Stimulated activated effector memory CD8-positive, alpha-beta T cell treated with anti-CD3 and anti-CD28 coated beads, Interleukin-12 subunit alpha, Interleukin-12 subunit beta, amount 100 ng/mL, for 72 hours (primary cell): Measurements from ENCODE around the gene CLSTN2.

ENCODE experiments used
- ATAC-seq: fragments of 150-1000 bp; cut with Tn5 transposase; 2 replicates; pipeline ENCODE4 v1.10.0; 2021
- DNase-seq, 2 donors: peaks; one replicate each; pipeline ENCODE4 v3.0.0; 2021 to 2022; ENCODE audit warnings: low spot score in 2 of 2
- H3K27ac Mint-ChIP-seq: one replicate; pipeline ENCODE4 v1.8.0; 2022; ENCODE audit warnings: mild to moderate bottlenecking, mixed read lengths
- H3K36me3 Mint-ChIP-seq: one replicate; pipeline ENCODE4 v1.8.0; 2022; ENCODE audit warnings: mild to moderate bottlenecking, mixed read lengths
- H3K4me1 Mint-ChIP-seq: one replicate; pipeline ENCODE4 v1.8.0; 2022; ENCODE audit warnings: mixed read lengths
- H3K4me3 Mint-ChIP-seq: one replicate; pipeline ENCODE4 v1.8.0; 2022; ENCODE audit warnings: mild to moderate bottlenecking, mixed read lengths
- H3K9me3 Mint-ChIP-seq: one replicate; pipeline ENCODE4 v1.8.0; 2022; ENCODE audit warnings: mixed read lengths

The CLSTN2 gene

GRCh38 chr3:139935866-139936817, 1.2 kb downstream of the CLSTN2 start:
- DNase-seq = no peak
- H3K36me3 Mint-ChIP-seq = no peaks in the 10 kb centered on the region
- no peak overlapping the region for H3K4me3 Mint-ChIP-seq
- no peaks in the 10 kb centered on the region for H3K9me3 Mint-ChIP-seq
- H3K4me1 Mint-ChIP-seq = no peaks in the 10 kb centered on the region
- ATAC-seq = no peak
- H3K27ac Mint-ChIP-seq = no peak overlapping the region

DNA sequence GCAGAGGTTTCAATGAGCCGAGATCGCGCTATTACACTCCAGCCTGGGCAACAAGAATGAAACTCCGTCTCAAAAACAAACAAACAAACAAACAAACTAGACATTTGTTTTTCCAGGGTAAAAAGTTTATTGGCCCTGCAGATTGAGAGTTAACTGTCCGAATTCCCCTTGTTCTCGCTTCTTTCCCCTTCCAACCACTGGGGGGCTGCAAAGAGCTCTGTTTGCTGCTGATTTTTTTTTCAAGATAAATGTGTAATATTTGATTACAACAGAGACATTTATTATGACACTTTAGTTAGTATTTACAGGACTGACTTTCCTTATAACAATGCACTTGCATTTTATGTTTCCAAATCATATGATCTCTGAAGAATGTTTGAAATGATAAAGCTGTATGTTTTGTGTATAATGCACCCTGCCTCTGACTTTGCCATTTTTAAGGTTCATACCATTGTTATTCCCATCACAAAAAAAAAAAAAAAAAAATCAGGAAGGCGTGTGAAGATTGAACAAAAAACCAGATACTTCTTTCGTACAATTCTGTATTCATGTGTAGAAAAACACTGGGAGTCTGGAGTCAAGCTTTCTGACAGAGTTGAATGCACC, 2.8 kb downstream of the CLSTN2 start:
- ATAC-seq (no peak), DNase-seq (no peak)
- no peak overlapping the region for H3K4me3 Mint-ChIP-seq
- H3K27ac Mint-ChIP-seq = no peak overlapping the region
- no peaks in the 10 kb centered on the region for H3K9me3 Mint-ChIP-seq
- H3K36me3 Mint-ChIP-seq = no peaks in the 10 kb centered on the region
- H3K4me1 Mint-ChIP-seq = no peaks in the 10 kb centered on the region

DNA sequence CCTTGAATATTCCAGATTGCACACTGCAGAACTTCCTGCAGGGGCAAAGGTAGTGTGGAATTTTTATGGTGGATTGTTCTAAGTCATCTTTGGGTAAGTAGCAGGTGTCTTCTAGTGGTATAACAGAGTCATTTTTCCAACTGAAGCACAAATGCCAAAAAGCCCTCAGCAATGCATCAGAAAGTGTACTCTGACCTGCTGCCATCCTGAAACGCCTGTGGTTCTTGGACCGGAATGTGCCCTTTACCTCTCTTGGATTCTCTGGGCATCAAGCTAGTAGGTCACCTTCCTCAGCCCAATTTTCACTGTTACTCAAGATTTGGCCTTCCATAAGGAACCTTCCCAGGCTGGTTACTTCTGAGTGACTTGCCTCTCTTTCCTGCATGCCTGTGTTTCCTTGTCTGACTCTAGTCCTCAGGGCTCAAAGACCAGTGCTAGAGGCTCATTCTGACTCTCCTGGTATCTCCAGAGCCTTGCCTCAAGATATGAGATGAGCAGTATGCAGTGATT, 4.8 kb downstream of the CLSTN2 start:
- Mint-ChIP-seq H3K4me1 (no peaks in the 10 kb centered on the region), H3K9me3 (peaks cover 3% of the 10 kb centered on the region), H3K27ac (no peak overlapping the region), H3K36me3 (no peaks in the 10 kb centered on the region), H3K4me3 (no peak overlapping the region)
- DNase-seq = no peak
- no peak for ATAC-seq

DNA sequence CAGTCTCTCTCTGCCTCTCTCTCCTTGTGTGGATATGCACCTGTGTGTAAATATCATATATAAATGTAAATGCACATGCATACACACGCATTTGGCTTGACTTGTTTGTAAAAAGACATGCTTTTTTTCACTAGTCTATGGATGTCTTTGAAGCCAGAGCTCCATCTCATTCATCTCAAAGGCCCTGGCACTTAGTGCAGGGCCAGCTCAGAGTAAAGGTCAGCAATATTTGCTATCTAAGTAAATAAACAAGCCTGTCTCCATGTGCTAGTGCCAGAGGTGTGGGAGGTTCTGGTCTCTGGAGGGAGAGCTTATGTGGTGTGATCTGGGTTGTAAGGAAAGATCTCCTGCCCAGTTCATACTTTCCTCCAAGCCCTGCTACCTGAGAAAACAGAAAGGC, 5.6 kb downstream of the CLSTN2 start:
- H3K4me3 Mint-ChIP-seq = no peak overlapping the region
- no peak for ATAC-seq
- no peak overlapping the region for H3K27ac Mint-ChIP-seq
- no peak for DNase-seq
- H3K9me3 Mint-ChIP-seq = peaks cover 3% of the 10 kb centered on the region
- no peaks in the 10 kb centered on the region for H3K4me1 Mint-ChIP-seq
- no peaks in the 10 kb centered on the region for H3K36me3 Mint-ChIP-seq

- ATAC-seq = no peak
- peaks cover 3% of the 10 kb centered on the region for H3K9me3 Mint-ChIP-seq
Measured at GRCh38 chr3:139941580-139941979, 6.6 kb downstream of the CLSTN2 start.

DNA sequence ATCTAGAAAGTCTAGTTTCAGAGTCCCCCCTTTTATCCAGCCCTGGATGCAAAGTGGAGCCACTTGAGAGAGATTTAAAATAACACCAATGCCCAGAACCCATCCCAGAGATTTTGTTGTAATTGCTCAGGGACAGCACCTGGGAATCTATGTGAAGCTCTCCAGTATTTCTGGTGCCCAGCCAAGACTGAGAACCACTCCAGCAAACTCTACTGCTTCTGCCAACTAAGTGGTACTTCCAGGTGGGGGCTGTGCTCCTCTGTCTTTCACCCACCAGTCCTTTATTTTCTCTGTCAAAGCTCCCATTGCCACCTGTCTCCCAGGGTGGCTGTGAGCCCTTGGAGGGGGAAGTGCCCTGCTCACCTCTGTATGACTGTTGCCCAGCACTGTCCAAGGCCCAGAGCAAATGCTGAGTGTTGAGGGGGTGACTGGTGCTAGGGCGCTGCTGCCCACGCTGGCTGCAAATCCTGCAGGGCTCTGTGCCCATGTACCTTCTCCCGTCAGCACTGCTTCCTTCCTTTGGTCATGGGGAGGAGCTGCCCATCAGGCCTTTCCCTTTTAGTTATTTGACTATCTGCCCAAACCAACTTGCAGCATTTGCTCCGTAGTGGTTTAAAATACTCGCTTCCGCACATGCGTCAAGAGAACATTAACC, 9.4 kb downstream of the CLSTN2 start:
- DNase-seq (no peak), ATAC-seq (no peak)
- Mint-ChIP-seq H3K36me3 (no peaks in the 10 kb centered on the region), H3K9me3 (peaks cover 3% of the 10 kb centered on the region), H3K4me1 (no peaks in the 10 kb centered on the region), H3K4me3 (no peak overlapping the region), H3K27ac (no peak overlapping the region)

More at GRCh38 chr3:139941580-139941979, 6.6 kb downstream of the CLSTN2 start:
- Mint-ChIP-seq H3K4me3 (no peak overlapping the region), H3K4me1 (no peaks in the 10 kb centered on the region), H3K27ac (no peak overlapping the region), H3K36me3 (no peaks in the 10 kb centered on the region)
- no peak for DNase-seq

DNA sequence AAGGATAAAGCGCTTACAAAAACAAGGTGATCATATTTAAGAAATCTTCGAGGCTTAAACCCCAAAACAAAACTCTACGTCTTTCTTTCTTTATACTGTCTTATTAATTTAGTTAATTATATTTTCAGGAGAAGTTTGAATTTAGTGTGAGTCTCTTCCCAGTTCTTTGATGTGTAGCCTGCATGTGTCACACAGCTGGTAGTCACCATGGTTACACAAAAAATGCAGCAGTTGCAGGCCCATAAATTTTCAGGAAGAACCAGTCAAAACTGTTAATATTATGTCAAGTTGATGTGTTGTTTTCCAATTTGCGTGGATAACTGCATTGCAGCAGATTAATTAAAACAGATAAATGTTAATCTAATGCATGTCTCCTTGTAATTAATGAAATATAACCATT, 10.4 kb downstream of the CLSTN2 start:
- no peak for ATAC-seq
- Mint-ChIP-seq H3K9me3 (peaks cover 3% of the 10 kb centered on the region), H3K4me3 (no peak overlapping the region), H3K36me3 (no peaks in the 10 kb centered on the region), H3K4me1 (no peaks in the 10 kb centered on the region), H3K27ac (no peak overlapping the region)
- no peak for DNase-seq

DNA sequence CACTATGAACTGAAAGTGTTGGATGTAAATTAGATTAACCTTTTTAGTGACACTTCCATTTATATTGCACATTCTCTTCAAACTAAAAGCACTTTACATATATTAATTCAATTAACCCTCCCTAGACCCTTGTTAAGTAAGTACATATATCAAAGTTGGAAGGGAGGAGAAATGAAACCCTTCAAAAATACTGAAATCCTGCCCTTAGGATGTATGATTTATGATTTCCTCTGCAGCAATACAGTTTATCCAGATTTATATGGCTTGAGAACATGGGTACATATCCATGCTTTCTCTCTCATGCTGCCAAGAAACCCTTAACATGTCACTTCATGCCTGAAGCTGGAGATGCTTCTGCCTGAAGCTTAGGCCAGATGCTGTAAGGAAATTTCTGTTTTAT, 11.0 kb downstream of the CLSTN2 start:
- Mint-ChIP-seq H3K27ac (no peak overlapping the region), H3K9me3 (peaks cover 3% of the 10 kb centered on the region), H3K4me3 (no peak overlapping the region), H3K4me1 (no peaks in the 10 kb centered on the region), H3K36me3 (no peaks in the 10 kb centered on the region)
- DNase-seq (no peak), ATAC-seq (no peak)

GRCh38 chr3:139948467-139948866, 13.5 kb downstream of the CLSTN2 start:
- no peak overlapping the region for H3K27ac Mint-ChIP-seq
- ATAC-seq = no peak
- DNase-seq = no peak
- no peaks in the 10 kb centered on the region for H3K36me3 Mint-ChIP-seq
- H3K4me3 Mint-ChIP-seq = no peak overlapping the region
- no peaks in the 10 kb centered on the region for H3K4me1 Mint-ChIP-seq
- no peaks in the 10 kb centered on the region for H3K9me3 Mint-ChIP-seq

GRCh38 chr3:139948898-139949297, 13.9 kb downstream of the CLSTN2 start:
- no peaks in the 10 kb centered on the region for H3K4me1 Mint-ChIP-seq
- ATAC-seq = peak; percentile 11
- no peaks in the 10 kb centered on the region for H3K9me3 Mint-ChIP-seq
- H3K4me3 Mint-ChIP-seq = no peak overlapping the region
- H3K36me3 Mint-ChIP-seq = no peaks in the 10 kb centered on the region
- no peak overlapping the region for H3K27ac Mint-ChIP-seq
- no peak for DNase-seq

DNA sequence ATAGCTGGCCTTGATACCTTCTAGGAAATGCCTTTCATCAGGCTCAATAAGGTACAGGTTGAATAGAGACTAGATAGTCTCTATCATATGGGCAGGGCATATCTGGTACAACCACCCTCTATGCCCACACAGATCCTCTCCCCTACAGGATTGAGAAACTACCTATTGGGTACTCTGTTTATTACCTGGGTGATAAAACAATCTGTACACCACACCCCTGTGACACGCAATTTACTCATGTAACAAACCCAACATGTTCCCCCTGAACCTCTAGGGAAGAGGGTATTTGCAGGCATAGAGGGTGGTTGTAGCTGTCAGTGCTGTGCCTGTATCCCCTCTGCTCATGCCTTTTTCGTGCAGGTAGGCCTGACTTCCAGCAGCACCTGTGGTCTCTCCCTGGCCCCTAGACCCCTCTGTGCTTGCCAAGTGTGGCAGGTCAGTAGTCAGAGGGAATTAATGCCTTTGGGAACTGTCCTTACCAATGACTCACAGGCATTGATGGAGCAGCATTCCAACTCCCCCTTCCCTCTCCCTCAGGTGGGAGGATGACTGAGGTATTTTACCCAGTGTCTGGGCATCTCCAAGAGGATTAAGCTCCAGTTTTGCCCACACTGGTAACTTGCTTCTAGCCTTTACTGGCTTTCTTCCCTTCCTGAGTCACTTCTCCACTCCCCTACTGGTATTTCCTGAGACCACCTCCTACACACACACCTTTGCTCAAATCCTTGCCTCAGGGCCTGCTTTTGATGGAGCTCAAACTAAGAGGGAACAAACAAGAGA, 18.3 kb downstream of the CLSTN2 start:
- no peak overlapping the region for H3K4me3 Mint-ChIP-seq
- no peaks in the 10 kb centered on the region for H3K36me3 Mint-ChIP-seq
- no peaks in the 10 kb centered on the region for H3K9me3 Mint-ChIP-seq
- ATAC-seq = no peak
- no peak for DNase-seq
- H3K4me1 Mint-ChIP-seq = no peaks in the 10 kb centered on the region
- H3K27ac Mint-ChIP-seq = no peak overlapping the region

DNA sequence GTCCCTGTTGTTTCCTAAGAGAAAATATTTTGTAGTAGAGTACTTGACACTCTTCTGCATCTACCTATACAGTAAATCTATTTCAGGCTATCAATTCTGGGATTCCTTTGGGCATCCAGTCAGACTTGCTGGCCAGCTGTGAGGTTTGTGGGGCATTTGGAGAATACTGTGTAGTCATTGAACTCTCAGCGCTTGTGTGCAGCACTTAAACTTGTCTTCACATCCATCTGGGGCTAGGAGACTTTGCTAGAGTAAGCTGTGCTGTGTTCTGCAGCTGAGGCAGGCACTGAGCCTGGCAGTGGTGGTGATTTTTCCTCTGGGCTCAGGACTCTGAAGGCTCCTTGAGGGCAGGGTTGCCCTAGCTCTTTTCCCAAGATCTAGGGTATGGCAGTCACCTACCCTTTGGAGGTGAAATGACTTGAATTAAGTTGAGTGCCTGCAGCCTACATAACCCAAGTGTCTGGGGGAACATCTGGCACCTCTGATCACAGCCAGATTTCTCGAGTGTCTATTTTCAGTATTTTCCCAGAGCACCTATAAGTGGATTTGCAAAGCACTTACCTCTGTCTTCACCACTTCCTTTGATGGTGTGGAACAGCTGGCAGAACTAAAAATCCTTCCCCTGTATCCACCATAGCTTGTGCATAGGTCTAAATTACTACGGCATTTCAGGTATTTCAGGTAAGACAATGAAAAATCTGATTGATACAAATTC, 19.3 kb downstream of the CLSTN2 start:
- Mint-ChIP-seq H3K4me3 (no peak overlapping the region), H3K36me3 (no peaks in the 10 kb centered on the region), H3K27ac (no peak overlapping the region), H3K4me1 (no peaks in the 10 kb centered on the region), H3K9me3 (no peaks in the 10 kb centered on the region)
- DNase-seq (no peak), ATAC-seq (no peak)

DNA sequence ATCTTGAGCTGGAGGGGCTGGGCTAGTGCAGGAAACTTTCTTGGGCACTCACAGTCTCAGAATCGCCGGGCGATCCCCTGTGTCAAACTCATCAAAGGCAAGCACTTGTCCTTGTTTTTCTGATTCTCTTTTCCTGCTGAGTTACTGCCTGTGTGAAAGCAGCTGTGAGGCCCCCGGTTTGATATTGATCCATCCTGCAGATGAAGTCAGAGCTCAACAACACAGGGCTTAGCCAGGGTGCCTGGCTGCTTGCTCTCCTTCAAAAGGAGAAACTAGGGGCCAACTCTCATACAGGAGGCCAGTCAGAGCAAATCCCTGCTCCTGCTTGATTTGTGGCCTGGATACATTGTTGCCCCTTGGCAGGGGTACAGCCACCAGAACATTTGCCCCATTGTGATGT, 22.9 kb downstream of the CLSTN2 start:
- Mint-ChIP-seq H3K4me3 (no peak overlapping the region), H3K9me3 (no peaks in the 10 kb centered on the region), H3K27ac (no peak overlapping the region), H3K36me3 (no peaks in the 10 kb centered on the region), H3K4me1 (no peaks in the 10 kb centered on the region)
- ATAC-seq (no peak), DNase-seq (no peak)

- Mint-ChIP-seq H3K27ac (no peak overlapping the region), H3K36me3 (no peaks in the 10 kb centered on the region), H3K4me3 (no peak overlapping the region), H3K4me1 (no peaks in the 10 kb centered on the region), H3K9me3 (no peaks in the 10 kb centered on the region)
- no peak for ATAC-seq
- no peak for DNase-seq
Measured at GRCh38 chr3:139969386-139969785, 34.4 kb downstream of the CLSTN2 start.
